ENCODE results near the gene CRYBB1.
A peak's percentile ranks its signal among the peaks of the same experiment; 100 is the strongest.

The CRYBB1 gene

GRCh38 chr22:26617271-26618199 is at the start of gene CRYBB1:
CRYBB1 (minus strand) TSS chr22:26618027; CDS start chr22:26616319, 1,708 bp downstream.
- peak; percentile 33 for DNase-seq (ENCODE audit: low spot score)

- DNase-seq (ENCODE audit: low spot score): no peak
These were observed 49.3 kb upstream of the CRYBB1 start for GRCh38 chr22:26667140-26667539.

GRCh38 chr22:26665813-26666231 is 48.0 kb upstream of the CRYBB1 start:
- DNase-seq (ENCODE audit: low spot score): peak; percentile 69

DNA sequence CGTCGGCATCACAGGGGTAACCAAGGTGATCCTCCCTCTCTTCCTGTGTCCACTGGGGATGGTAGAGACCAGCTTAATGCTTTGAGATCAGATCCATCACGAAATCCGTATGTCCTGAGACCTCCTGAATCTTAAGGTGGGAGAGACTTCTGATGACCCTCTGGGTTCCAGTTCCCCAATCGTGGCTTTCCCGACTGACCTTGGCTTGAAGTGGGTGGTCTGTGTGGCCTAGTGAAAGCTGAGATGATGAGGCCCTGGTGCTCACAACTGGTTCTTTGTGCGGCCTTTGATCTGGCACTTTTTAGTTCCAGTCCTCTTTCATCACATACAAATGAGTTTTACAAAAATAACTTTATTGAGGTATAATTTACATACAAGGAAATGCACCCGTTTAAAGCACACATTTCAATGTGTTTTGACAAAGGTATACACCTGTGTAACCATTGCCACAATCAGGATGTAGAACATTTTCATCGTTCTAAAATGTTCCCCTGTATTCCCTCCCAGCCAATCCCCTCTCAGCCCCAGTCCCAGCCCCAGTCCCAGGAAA is 45.6 kb upstream of the CRYBB1 start:
- DNase-seq (ENCODE audit: low spot score): no peak

DNA sequence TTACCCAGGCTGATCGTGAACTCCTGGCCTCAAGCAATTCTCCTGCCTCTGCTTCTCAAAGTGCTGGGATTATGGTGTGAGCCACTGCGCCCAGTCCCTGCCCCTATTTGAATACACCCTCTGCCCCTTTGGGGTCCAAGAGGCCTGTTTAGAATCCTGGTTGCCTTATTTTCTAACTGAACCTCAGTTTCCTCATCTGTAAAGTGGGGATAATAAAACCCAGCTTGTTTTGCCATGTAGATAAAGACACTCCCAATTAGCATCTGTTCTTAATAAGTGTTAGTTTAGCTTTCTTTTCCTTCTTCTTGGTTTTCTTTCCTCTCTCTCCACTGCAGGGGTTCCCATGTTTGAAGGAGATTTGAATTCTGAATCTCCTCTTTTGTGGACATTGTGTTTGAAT is 44.3 kb upstream of the CRYBB1 start:
- DNase-seq (ENCODE audit: low spot score): no peak

- no peak for DNase-seq (ENCODE audit: low spot score)
These were observed 43.2 kb upstream of the CRYBB1 start for GRCh38 chr22:26660961-26661578.

DNA sequence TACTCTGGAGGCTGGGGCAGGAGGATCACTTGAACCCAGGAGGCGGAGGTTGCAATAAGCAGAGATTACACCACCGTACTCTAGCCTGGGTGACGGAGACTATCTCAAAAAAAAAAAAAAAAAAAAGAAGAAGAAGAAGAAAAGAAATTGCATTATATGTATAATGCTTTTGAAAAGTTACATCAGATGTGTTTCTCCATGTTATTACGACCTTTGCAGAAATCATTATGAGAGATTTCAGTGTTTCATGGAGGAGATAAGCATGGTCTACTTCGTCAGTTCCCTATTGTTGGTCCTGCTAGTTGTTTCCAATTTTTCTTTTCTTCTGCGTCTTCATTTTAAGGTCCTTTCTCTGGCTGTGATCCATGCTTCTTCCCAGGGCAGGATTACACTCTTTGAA is 42.5 kb upstream of the CRYBB1 start:
- no peak for DNase-seq (ENCODE audit: low spot score)

DNA sequence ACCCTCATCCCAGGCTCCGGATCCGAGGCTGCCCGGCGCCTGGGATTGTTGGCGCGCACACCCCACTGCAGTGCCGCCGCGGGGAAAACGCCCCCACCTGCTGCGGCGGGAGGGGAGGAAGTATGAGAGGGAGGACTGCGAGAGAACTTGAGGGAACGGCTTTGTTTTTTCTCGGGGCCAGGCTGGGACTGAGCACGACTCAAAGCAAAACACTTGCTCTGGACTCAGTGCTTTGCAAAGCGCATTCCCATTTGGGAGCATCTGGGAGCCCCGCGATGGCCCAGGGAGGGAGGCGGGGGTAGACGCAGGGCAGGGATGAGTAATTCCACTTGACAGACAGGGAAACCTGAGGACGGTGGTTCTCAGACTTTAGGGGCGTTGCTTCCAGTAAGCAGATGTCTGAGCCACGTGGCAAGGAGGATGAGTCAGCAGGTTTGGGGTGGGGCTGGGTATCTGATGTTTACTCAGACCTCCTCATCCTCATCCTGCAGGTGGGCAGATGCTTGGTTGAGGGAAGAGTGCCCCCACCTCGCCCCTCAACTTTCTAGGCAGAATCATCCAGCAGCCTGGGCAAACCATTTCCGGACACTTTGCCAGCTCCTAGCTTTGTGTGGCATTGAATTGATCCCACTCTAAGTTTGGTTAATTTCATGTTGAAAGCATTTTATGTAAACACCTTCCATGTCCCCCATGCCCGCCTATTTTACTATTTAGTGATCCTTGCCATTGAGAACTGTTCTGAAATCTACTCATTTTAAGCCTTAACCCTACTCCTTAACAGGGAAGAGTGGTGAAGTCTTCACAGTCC is 41.0 kb upstream of the CRYBB1 start:
- DNase-seq (ENCODE audit: low spot score): peak; percentile 82

DNA sequence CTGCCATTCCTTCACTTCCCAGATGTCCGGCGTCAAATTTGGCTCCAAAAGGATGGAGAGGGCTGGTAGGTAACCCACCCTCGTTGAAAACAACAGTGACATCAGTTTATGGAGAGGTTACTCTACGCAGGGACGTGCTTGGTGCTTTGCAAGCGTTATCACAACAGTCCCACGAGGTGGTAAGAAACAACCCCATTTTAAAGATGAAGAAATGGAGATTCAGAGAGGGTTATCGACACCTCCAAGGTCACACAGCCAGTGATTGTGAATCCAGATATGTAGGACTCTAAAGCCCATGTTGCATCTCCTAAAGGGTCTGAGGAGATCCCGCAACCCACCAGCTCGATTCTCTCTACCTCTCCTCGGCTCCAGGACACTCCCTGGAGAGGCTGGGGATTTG is 40.3 kb upstream of the CRYBB1 start:
- no peak for DNase-seq (ENCODE audit: low spot score)

GRCh38 chr22:26656891-26657851 is 39.3 kb upstream of the CRYBB1 start, which contains the start of gene MIAT:
MIAT (plus strand) TSS chr22:26657588.
- peak; percentile 47 for DNase-seq (ENCODE audit: low spot score)

- DNase-seq (ENCODE audit: low spot score): no peak
These were observed 34.0 kb upstream of the CRYBB1 start for GRCh38 chr22:26651815-26652214.

DNA sequence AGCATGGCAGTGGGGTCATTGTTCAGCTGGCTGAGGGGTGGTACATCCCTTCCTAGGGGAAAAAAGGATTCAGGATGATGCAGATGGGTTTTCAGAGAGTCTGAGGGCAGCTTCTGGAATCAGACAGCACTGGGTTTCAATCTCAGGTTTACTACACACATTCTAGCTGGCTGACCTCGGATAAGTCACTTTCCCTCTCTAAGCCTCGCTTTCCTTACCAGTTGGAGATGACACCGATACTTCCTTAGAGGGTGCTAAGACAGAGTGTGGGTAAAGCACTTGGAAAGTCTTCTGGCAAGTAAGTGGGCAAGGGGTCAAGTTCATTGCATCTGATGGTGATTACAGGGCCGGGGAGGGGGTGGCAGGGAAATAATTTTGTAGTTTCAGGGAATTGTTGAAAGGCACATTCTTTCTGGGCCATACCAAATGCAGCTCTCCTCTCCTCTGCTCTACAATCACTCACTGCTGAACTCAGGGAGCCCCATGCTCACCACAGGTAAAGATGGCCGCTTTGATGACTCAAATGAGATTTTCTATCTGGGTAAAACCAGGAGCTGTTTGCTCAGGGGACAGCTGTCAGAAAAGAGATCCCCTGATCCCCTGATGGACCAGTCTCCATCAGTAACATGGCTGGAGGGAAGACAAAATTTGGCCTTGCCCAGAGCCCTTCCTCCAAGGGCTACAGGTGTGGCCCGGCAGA is 33.0 kb upstream of the CRYBB1 start:
- DNase-seq (ENCODE audit: low spot score): no peak

GRCh38 chr22:26648528-26649388 is 30.9 kb upstream of the CRYBB1 start:
- DNase-seq (ENCODE audit: low spot score): no peak

DNA sequence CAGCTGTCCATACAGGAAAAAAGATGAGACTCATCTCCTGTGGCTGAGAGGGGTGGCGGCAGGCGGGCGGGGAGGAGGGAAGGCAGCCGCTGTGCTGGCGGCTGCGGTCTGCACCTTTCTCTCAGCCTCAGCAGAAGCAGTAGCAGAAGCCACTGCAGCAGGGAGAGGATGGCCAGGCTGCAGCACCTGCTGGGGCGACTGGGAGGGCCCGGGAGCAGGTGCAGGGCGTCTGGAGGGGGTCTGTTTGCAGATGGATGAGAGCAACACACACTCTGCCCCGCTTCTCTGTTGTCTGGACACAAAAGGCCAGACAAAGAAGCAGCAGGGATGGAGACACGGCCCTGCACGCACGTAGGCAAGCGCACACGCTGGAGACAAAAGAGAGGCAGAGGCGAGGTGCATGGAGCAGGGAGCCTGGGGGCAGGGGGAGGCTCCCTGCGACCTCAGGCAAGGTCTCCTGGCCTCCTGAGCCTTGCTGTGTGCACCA is 30.2 kb upstream of the CRYBB1 start:
- DNase-seq (ENCODE audit: low spot score): no peak

DNA sequence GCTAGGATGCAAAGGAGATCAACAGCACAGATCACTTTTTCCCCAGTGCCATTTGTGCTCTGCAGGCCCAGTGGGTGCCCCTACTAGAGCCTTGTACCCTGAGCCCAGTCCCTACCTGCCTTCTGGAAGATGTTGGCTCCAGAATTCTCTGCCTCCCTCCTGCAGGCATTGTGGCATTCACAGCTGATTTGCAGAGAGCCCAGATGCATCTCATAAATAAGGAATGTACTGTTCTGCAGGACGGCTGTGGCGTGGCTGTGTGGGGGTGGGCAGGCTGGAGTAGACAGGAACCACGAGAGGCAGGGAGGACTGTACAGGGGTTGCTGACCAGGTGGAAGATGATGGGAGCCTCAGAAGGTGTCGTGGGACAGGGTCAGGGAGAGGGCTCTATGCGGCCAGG is 28.3 kb upstream of the CRYBB1 start:
- DNase-seq (ENCODE audit: low spot score): peak; percentile 43

DNA sequence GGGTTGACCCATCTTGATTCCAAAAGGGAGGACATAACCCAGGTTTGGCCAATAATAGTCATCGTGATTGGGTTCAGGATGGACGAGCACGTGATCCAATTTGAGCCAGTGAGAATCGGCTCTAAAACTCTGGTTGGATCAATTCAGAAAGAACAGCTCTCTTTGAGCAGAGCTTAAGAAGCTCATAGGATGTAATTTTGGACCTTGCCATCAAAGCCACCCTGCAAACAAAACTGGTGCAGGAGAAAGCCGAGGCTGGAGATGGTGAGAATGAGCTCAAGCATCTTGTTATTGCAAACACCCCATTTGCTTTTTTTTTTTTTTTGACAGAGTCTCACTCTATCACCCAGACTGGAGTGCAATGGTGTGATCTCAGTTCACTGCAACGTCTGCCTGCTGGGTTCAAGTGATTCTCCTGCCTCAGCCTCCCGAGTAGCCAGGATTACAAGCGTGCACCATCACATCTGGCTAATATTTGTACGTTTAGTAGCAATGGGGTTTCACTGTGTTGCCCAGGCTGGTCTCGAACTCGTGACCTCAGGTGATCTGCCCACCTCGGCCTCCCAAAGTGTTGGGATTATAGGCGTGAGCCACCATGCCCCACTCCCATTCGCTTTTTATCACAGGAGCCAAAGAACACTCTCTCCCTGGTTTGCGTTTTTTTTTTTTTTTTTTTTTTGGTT is 25.7 kb upstream of the CRYBB1 start:
- no peak for DNase-seq (ENCODE audit: low spot score)

- DNase-seq (ENCODE audit: low spot score): no peak
These were observed 24.9 kb upstream of the CRYBB1 start for GRCh38 chr22:26642465-26643417.

Measured in AG08395 (cell line).